ENCODE results near the gene GALNT18. TPM values are rescaled to one million over a fixed set of nuclear protein-coding genes. Genes with fewer than 3 reads are reported as not detected.

GALNT18 gene
- total RNA-seq, 1 experiment from 2014 or later: 1.7 TPM

- no peak overlapping the region for H4K5ac ChIP-seq (ENCODE audit: insufficient read length, low read depth, low read length)
- H4K8ac ChIP-seq (replicated peaks; ENCODE audit: insufficient read length, low read depth, low read length): no peak overlapping the region
- no peaks in the 10 kb centered on the region for H3K23me2 ChIP-seq (ENCODE audit: insufficient read length, low read depth, low read length, poor library complexity, severe bottlenecking)
- no peak overlapping the region for H2BK15ac ChIP-seq (ENCODE audit: low read depth, low read length)
- DNase-seq: no peak
- H3K23ac ChIP-seq (ENCODE audit: insufficient read length, low read depth, low read length): no peak overlapping the region
- no peak overlapping the region for H3T11ph ChIP-seq (ENCODE audit: low read length)
- no peak overlapping the region for H2AFZ ChIP-seq (ENCODE audit: low read length)
- no peaks in the 10 kb centered on the region for H3K9me3 Mint-ChIP-seq
- no peaks in the 10 kb centered on the region for H3K36me3 Mint-ChIP-seq (ENCODE audit: insufficient read depth in 1 of 3, low read depth in 3 of 3)
- no peak overlapping the region for H2BK120ac ChIP-seq (ENCODE audit: low read depth, low read length, poor library complexity, severe bottlenecking)
- H3K18ac ChIP-seq (ENCODE audit: insufficient read length, low read depth, low read length): no peak overlapping the region
- H3K27me3 ChIP-seq (ENCODE audit: insufficient read depth, low read length): no peaks in the 10 kb centered on the region
- H3K27ac Mint-ChIP-seq: peak overlapping the region in 1 of 3 experiments; percentile 53; a peak in 1 of 7 replicates
- peaks cover 7% of the 10 kb centered on the region in 2 experiments for H3K4me1 Mint-ChIP-seq
- no peaks in the 10 kb centered on the region for H3K4me1 ChIP-seq (ENCODE audit: insufficient read depth, low read length)
- no peaks in the 10 kb centered on the region for H4K20me1 ChIP-seq (ENCODE audit: control insufficient read depth, insufficient read depth, insufficient read length)
- no peak overlapping the region for H2AK5ac ChIP-seq (ENCODE audit: insufficient read length, low read length)
- H3K56ac ChIP-seq (ENCODE audit: insufficient read length, low read depth, low read length): no peak overlapping the region
- H3K4me3 Mint-ChIP-seq: no peak overlapping the region
- no peak overlapping the region for H3K27ac ChIP-seq (ENCODE audit: insufficient read length, low read depth, low read length)
- WGBS (ENCODE audit: extremely low coverage, insufficient read length, low lambda C conversion rate): no CpG with 5 or more reads among the region's 9 CpGs
- no peaks in the 10 kb centered on the region for H3K79me2 ChIP-seq (ENCODE audit: insufficient read depth, low read length)
- H2BK12ac ChIP-seq (ENCODE audit: insufficient read length, low read depth, low read length): no peak overlapping the region
- H3K4me2 ChIP-seq (ENCODE audit: insufficient read depth, insufficient read length, low read length): no peak overlapping the region
- no peak overlapping the region for H3K4ac ChIP-seq (ENCODE audit: low read depth, low read length)
- H3K14ac ChIP-seq (ENCODE audit: insufficient read depth, low read length): no peak overlapping the region; the same call in 1 of the 2 replicates
- H3K9me3 ChIP-seq (ENCODE audit: control insufficient read depth, low read depth, low read length): no peaks in the 10 kb centered on the region
- H2BK20ac ChIP-seq (ENCODE audit: low read depth, low read length, poor library complexity, severe bottlenecking): no peak overlapping the region
- no peak for TF ChIP-seq CTCF (conservative IDR thresholded peaks at IDR 0.05)
- H2BK5ac ChIP-seq (ENCODE audit: insufficient read length, low read length): no peak overlapping the region
- no peaks in the 10 kb centered on the region for H3K79me1 ChIP-seq (ENCODE audit: insufficient read depth, low read depth, low read length, poor library complexity, severe bottlenecking)
- peaks cover 2% of the 10 kb centered on the region for H3K27me3 Mint-ChIP-seq (ENCODE audit: low read depth)
- H3K9ac ChIP-seq (ENCODE audit: extremely low read depth, insufficient read length, low read length): no peak overlapping the region
- no peak overlapping the region for H4K91ac ChIP-seq (ENCODE audit: insufficient read length, low read depth, low read length)
Measured at GRCh38 chr11:11427140-11427539, 194.7 kb downstream of the GALNT18 start.
